GM10248 (cell line): Measurements from ENCODE around the gene ARID5A.
"Not testable (repeated sequence)": the region's sequence is repeated elsewhere in the genome, so short reads cannot be mapped to it uniquely, and the experiment has no call there.

Source experiments
- CTCF ChIA-PET: fragments of 300-600 bp; sonication (Branson Sonifier 250); formaldehyde crosslinking; extraction: SDS; loops from one replicate; lab custom pipeline; 2021; ENCODE audit warnings: antibody characterized with exemption; lab: Yijun Ruan, JAX
- POLR2A ChIA-PET: fragments of 350-650 bp; sonication (Branson Sonifier 250); formaldehyde crosslinking; extraction: SDS; loops from one replicate; lab custom pipeline; 2020; ENCODE audit warnings: antibody characterized with exemption; lab: Yijun Ruan, JAX
- DNase-seq: peaks from one replicate; pipeline ENCODE4 v3.0.0; 2012; ENCODE audit errors: extremely low spot score
- CTCF ChIP-seq: IDR thresholded peaks from 2 replicates; pipeline ENCODE4 v1.5.1; 2012; ENCODE audit warnings: mild to moderate bottlenecking, low read depth; ENCODE audit errors: extremely low read depth, missing control alignments, control extremely low read depth

Gene ARID5A

GRCh38 chr2:96495982-96496629 lies 40.4 kb upstream of the ARID5A start:
- POLR2A ChIA-PET, result no interaction called here

GRCh38 chr2:96498021-96498431 lies 38.5 kb upstream of the ARID5A start:
- no peak for DNase-seq
- ChIA-PET POLR2A (no interaction called here), CTCF (interaction anchor here (8.9 kb wide), 1 partner anchor 9 kb away, joined by 103 read pairs; the partner anchor contains the start of gene NEURL3)
- no peak for TF ChIP-seq CTCF

More at GRCh38 chr2:96495982-96496629, 40.4 kb upstream of the ARID5A start:
- no peak for TF ChIP-seq CTCF
- CTCF ChIA-PET, result interaction anchor here (0.9 to 8.9 kb wide), 5 partner anchors 11 to 89 kb away, joined by 3 to 103 read pairs (median 4); partner anchors contain the start of gene NEURL3
- DNase-seq, result no peak

- CTCF ChIA-PET, result interaction anchor here (8.9 kb wide), 1 partner anchor 8 kb away, joined by 103 read pairs; the partner anchor contains the start of gene NEURL3
These were observed 37.9 kb upstream of the ARID5A start for GRCh38 chr2:96498611-96499010.

GRCh38 chr2:96499061-96499960 lies 37.2 kb upstream of the ARID5A start:
- ChIA-PET CTCF (no interaction called here), POLR2A (no interaction called here)
- TF ChIP-seq CTCF, result no peak
- no peak for DNase-seq

More at GRCh38 chr2:96498611-96499010, 37.9 kb upstream of the ARID5A start:
- POLR2A ChIA-PET, DNase-seq: not testable (repeated sequence)

- DNase-seq, result no peak
- ChIA-PET POLR2A (interaction anchor here (0.6 kb wide), 1 partner anchor 13 kb away, joined by 3 read pairs; no protein-coding TSS in a partner anchor), CTCF (no interaction called here)
- TF ChIP-seq CTCF, result no peak
These were observed 36.0 kb upstream of the ARID5A start for GRCh38 chr2:96500385-96501066.

- ChIA-PET POLR2A (no interaction called here), CTCF (interaction anchor here (0.9 kb wide), 1 partner anchor 53 kb away, joined by 3 read pairs; no protein-coding TSS in a partner anchor)
- no peak for TF ChIP-seq CTCF
- DNase-seq, result no peak
These were observed 35.1 kb upstream of the ARID5A start for GRCh38 chr2:96501471-96501874.
